Thyroid gland (tissue), 4 donors: ENCODE data around the gene CFAP157. TPM values are rescaled to one million over a fixed set of nuclear protein-coding genes. Genes with fewer than 3 reads are reported as not detected.
A peak's percentile ranks its signal among the peaks of the same experiment; 100 is the strongest.

Experiments used
- DNase-seq, 2 donors: peaks; one replicate each; pipeline ENCODE4 v3.0.0-alpha.2; 2019
- H3K27ac ChIP-seq, 3 donors: fragments of 200-600 bp; sonication (generic); 1 replicate in 2 of 3; 2 replicates in 1 of 3; pipeline ENCODE4 v1.5.1; 2016 to 2019; ENCODE audit warnings: mild to moderate bottlenecking in 1 of 3, moderate library complexity in 1 of 3
- H3K27me3 ChIP-seq: fragments of 200-600 bp; sonication (generic); one replicate; pipeline ENCODE4 v1.5.1; 2019
- H3K36me3 ChIP-seq, 2 donors: fragments of 200-600 bp; sonication (generic); one replicate each; pipeline ENCODE4 v1.5.1; 2016 to 2019
- H3K4me1 ChIP-seq, 2 donors: fragments of 200-600 bp; sonication (generic); one replicate each; pipeline ENCODE4 v1.5.1; 2017 to 2019
- H3K4me3 ChIP-seq, 3 donors: fragments of 200-600 bp; sonication (generic); replicated peaks in 1 of 3; 1 replicate in 2 of 3; 2 replicates in 1 of 3; pipeline ENCODE4 v1.5.1; 2016; ENCODE audit warnings: mild to moderate bottlenecking in 1 of 3
- H3K9me3 ChIP-seq: fragments of 200-600 bp; sonication (generic); one replicate; pipeline ENCODE4 v1.5.1; 2017
- POLR2A ChIP-seq, 2 donors: fragments of 450-650 bp; IDR thresholded peaks; one replicate each; pipeline ENCODE4 v1.6.1; 2017; ENCODE audit warnings: antibody characterized with exemption in 2 of 2, mild to moderate bottlenecking in 2 of 2, moderate library complexity in 1 of 2
- WGBS, 2 donors: methylation state at CpG; one replicate each; pipeline ENCODE4 v1.1.5; 2017; 5-methylcytosine and 5-hydroxymethylcytosine counted together
- intact Hi-C: fragments of 100-400 bp; cut with DNase I; formaldehyde crosslinking; loops from one replicate; pipeline ENCODE4 v1.15.1; 2023
- total RNA-seq, 4 donors: library from RNA; depleted of rRNA; stranded (reverse); fragments of >200 nt; gene quantifications; one replicate each; pipeline ENCODE4 v1.2.3, GENCODE V29; 2016
- TF ChIP-seq, protein P1 (sequence below), 6 experiments: fragments of 200-600 bp in 3 of 6; fragments of 450-650 bp in 3 of 6; sonication (generic) in 3 of 6; IDR thresholded peaks; one replicate each; pipeline ENCODE4 v1.5.1; 2016 to 2019; ENCODE audit warnings: antibody characterized with exemption in 6 of 6, mild to moderate bottlenecking in 2 of 6, inconsistent platforms in 1 of 6, moderate library complexity in 1 of 6

The CFAP157 gene
- total RNA-seq, 4 donors from 2014 or later: 0.22 to 3.0 TPM; not detected in 2

- intact Hi-C loops: no loop called here
- 62 to 74% methylated on average over 10 of the region's 10 CpGs for WGBS, 2 donors
- H3K27ac ChIP-seq: peak overlapping the region in 2 of 3 donors; percentile 24 to 43
- TF ChIP-seq POLR2A (IDR thresholded peaks at IDR 0.05): no peak
- TF ChIP-seq, protein P1, sequence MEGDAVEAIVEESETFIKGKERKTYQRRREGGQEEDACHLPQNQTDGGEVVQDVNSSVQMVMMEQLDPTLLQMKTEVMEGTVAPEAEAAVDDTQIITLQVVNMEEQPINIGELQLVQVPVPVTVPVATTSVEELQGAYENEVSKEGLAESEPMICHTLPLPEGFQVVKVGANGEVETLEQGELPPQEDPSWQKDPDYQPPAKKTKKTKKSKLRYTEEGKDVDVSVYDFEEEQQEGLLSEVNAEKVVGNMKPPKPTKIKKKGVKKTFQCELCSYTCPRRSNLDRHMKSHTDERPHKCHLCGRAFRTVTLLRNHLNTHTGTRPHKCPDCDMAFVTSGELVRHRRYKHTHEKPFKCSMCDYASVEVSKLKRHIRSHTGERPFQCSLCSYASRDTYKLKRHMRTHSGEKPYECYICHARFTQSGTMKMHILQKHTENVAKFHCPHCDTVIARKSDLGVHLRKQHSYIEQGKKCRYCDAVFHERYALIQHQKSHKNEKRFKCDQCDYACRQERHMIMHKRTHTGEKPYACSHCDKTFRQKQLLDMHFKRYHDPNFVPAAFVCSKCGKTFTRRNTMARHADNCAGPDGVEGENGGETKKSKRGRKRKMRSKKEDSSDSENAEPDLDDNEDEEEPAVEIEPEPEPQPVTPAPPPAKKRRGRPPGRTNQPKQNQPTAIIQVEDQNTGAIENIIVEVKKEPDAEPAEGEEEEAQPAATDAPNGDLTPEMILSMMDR (IDR thresholded peaks at IDR 0.05): no peak
- H3K4me3 ChIP-seq: no peak overlapping the region
- H3K9me3 ChIP-seq: no peaks in the 10 kb centered on the region
- no peak for DNase-seq
- no peaks in the 10 kb centered on the region for H3K4me1 ChIP-seq
- H3K27me3 ChIP-seq: no peaks in the 10 kb centered on the region
- peaks cover 25 to 26% of the 10 kb centered on the region in 2 donors for H3K36me3 ChIP-seq
Measured at GRCh38 chr9:127664678-127665507, 41.9 kb upstream of the CFAP157 start.

GRCh38 chr9:127667127-127667844 is 39.5 kb upstream of the CFAP157 start:
- Histone ChIP-seq H3K4me1 (no peaks in the 10 kb centered on the region), H3K9me3 (no peaks in the 10 kb centered on the region), H3K36me3 (peaks cover 34 to 41% of the 10 kb centered on the region in 2 donors), H3K4me3 (no peak overlapping the region), H3K27ac (no peak overlapping the region), H3K27me3 (no peaks in the 10 kb centered on the region)
- DNase-seq: no peak
- intact Hi-C loops: no loop called here
- 85% methylated on average over 3 of the region's 3 CpGs for WGBS, 2 donors
- TF ChIP-seq, protein P1 (IDR thresholded peaks at IDR 0.05): no peak
- TF ChIP-seq POLR2A (IDR thresholded peaks at IDR 0.05): no peak

DNA sequence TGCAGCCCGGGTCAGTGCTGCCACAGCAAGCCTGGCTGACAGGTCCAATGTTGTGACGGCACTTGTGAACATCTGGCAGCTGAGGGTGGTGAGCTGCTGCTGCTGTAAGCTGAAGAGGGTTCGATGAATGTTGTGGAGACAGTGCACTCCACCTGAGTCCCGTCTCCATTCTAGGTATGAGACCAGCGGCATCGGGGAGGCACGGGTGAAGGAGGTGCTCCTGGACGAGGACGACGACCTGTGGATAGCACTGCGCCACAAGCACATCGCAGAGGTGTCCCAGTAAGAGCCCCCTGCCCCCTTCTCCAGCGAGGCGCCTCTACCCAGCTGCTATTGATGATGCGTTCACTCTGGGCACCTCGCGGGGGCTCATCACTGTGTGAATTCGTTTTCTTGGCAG is 38.9 kb upstream of the CFAP157 start:
- TF ChIP-seq, protein P1 (IDR thresholded peaks at IDR 0.05): no peak
- no peak for TF ChIP-seq POLR2A (IDR thresholded peaks at IDR 0.05)
- Histone ChIP-seq H3K36me3 (peaks cover 35 to 42% of the 10 kb centered on the region in 2 donors), H3K27me3 (no peaks in the 10 kb centered on the region), H3K27ac (no peak overlapping the region), H3K9me3 (no peaks in the 10 kb centered on the region), H3K4me3 (no peak overlapping the region), H3K4me1 (no peaks in the 10 kb centered on the region)
- WGBS, 2 donors: 91 to 94% methylated on average over 18 of the region's 18 CpGs
- DNase-seq: no peak
- intact Hi-C loops: no loop called here

DNA sequence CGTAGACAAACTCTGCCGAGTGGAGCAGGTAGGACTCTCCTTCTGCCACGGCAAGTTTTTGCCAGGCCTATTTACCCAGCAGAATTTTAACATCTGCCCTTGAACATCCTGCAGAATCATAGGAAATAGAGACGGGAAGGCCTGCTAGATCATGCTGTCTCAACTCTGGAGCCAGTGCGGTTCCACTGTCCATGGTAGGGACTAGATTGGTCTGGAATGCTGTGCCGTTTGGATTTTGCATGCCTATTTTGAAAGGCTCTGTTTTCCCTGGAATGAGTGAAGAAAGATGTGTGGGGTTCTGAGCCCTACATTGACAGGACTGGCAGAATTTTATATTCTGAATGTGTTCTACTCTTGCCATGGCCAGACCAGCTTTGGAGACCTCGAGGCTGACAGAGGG is 33.6 kb upstream of the CFAP157 start:
- Histone ChIP-seq H3K4me3 (no peak overlapping the region), H3K4me1 (no peaks in the 10 kb centered on the region), H3K27ac (no peak overlapping the region), H3K27me3 (no peaks in the 10 kb centered on the region), H3K36me3 (peaks cover 33 to 38% of the 10 kb centered on the region in 2 donors), H3K9me3 (no peaks in the 10 kb centered on the region)
- TF ChIP-seq, protein P1 (IDR thresholded peaks at IDR 0.05): no peak
- no peak for TF ChIP-seq POLR2A (IDR thresholded peaks at IDR 0.05)
- no peak for DNase-seq
- intact Hi-C loops: no loop called here
- 90 to 96% methylated on average over 7 of the region's 7 CpGs for WGBS, 2 donors

DNA sequence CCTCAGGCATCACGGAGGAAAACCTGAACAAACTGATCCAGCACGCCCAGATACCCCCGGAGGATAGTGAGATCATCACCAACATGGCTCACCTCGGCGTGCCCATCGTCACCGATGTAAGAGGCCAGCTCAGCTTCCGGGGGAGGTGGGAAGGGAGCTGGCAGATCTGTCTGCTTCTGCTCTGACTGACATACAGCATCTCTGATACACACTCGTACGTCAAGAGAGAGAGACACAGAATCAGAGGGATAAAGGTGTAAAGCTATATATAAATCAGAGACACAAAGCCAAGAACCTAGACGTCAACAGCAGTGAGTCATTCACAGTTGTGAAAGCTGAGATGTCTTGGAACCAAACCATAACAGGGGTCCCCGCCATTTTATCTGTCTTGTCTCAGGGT is 30.1 kb upstream of the CFAP157 start:
- H3K4me1 ChIP-seq: peaks cover 0 to under 1% of the 10 kb centered on the region in 2 donors
- no peak overlapping the region for H3K27ac ChIP-seq
- WGBS, 2 donors: 92 to 94% methylated on average over 12 of the region's 12 CpGs

More for the DNA sequence above, 30.1 kb upstream of the CFAP157 start:
- no peak for TF ChIP-seq POLR2A (IDR thresholded peaks at IDR 0.05)
- TF ChIP-seq, protein P1 (IDR thresholded peaks at IDR 0.05): no peak
- intact Hi-C loops: no loop called here
- Histone ChIP-seq H3K36me3 (peaks cover 37 to 47% of the 10 kb centered on the region in 2 donors), H3K4me3 (no peak overlapping the region), H3K9me3 (no peaks in the 10 kb centered on the region), H3K27me3 (no peaks in the 10 kb centered on the region)
- DNase-seq: no peak
